H9 (cell line): ENCODE data around the gene SPNS3. TPM values are rescaled to one million over a fixed set of nuclear protein-coding genes. Genes with fewer than 3 reads are reported as not detected.

Source experiments
- DNase-seq: peaks from one replicate; pipeline ENCODE4 v3.0.0-alpha.2; 2017
- H2AFZ ChIP-seq: one replicate; pipeline ENCODE4 v1.6.1; 2013; ENCODE audit warnings: mild to moderate bottlenecking, low read length, control low read depth, moderate library complexity
- H2AK5ac ChIP-seq: 2 replicates; pipeline ENCODE4 v1.6.1; 2013; ENCODE audit warnings: low read length, control low read depth, mixed read lengths; ENCODE audit not compliant: insufficient read length
- H2BK120ac ChIP-seq: one replicate; pipeline ENCODE4 v1.6.1; 2013; ENCODE audit warnings: low read depth, mild to moderate bottlenecking, low read length, control low read depth, inconsistent platforms; ENCODE audit not compliant: poor library complexity, severe bottlenecking
- H2BK12ac ChIP-seq: 2 replicates; pipeline ENCODE4 v1.6.1; 2013; ENCODE audit warnings: low read length, control low read depth, mixed read lengths, low read depth; ENCODE audit not compliant: insufficient read length
- H2BK15ac ChIP-seq: 2 replicates; pipeline ENCODE4 v1.6.1; 2013; ENCODE audit warnings: low read depth, low read length, control low read depth
- H2BK20ac ChIP-seq: one replicate; pipeline ENCODE4 v1.6.1; 2013; ENCODE audit warnings: low read depth, mild to moderate bottlenecking, low read length, control low read depth, inconsistent platforms; ENCODE audit not compliant: poor library complexity, severe bottlenecking
- H2BK5ac ChIP-seq: 2 replicates; pipeline ENCODE4 v1.6.1; 2013; ENCODE audit warnings: low read length, control low read depth, mixed read lengths; ENCODE audit not compliant: insufficient read length
- H3K14ac ChIP-seq: 2 replicates; pipeline ENCODE4 v1.6.1; 2013; ENCODE audit warnings: low read length, control low read depth; ENCODE audit not compliant: insufficient read depth
- H3K18ac ChIP-seq: 2 replicates; pipeline ENCODE4 v1.6.1; 2013; ENCODE audit warnings: low read depth, mild to moderate bottlenecking, mixed read lengths, low read length, control low read depth; ENCODE audit not compliant: insufficient read length
- H3K23ac ChIP-seq: 2 replicates; pipeline ENCODE4 v1.6.1; 2013; ENCODE audit warnings: low read length, control low read depth, mixed read lengths, low read depth; ENCODE audit not compliant: insufficient read length
- H3K23me2 ChIP-seq: 2 replicates; pipeline ENCODE4 v1.6.1; 2013; ENCODE audit warnings: low read depth, mild to moderate bottlenecking, mixed read lengths, low read length, control low read depth; ENCODE audit not compliant: insufficient read length, poor library complexity, severe bottlenecking
- H3K27ac ChIP-seq: 2 replicates; pipeline ENCODE4 v1.5.1; 2013; ENCODE audit warnings: low read length, control low read depth, mixed read lengths, low read depth; ENCODE audit not compliant: insufficient read length
- H3K27me3 ChIP-seq: 2 replicates; pipeline ENCODE4 v1.6.1; 2013; ENCODE audit warnings: low read length, control low read depth, inconsistent platforms; ENCODE audit not compliant: insufficient read depth
- H3K4ac ChIP-seq: 2 replicates; pipeline ENCODE4 v1.6.1; 2013; ENCODE audit warnings: low read depth, mild to moderate bottlenecking, control low read depth, inconsistent platforms, low read length, moderate library complexity
- H3K4me1 ChIP-seq: 2 replicates; pipeline ENCODE4 v1.6.1; 2013; ENCODE audit warnings: low read length, control low read depth, inconsistent platforms; ENCODE audit not compliant: insufficient read depth
- H3K4me2 ChIP-seq: 2 replicates; pipeline ENCODE4 v1.6.1; 2013; ENCODE audit warnings: low read length, control low read depth, mixed read lengths; ENCODE audit not compliant: insufficient read length, insufficient read depth
- H3K56ac ChIP-seq: 2 replicates; pipeline ENCODE4 v1.6.1; 2013; ENCODE audit warnings: low read depth, mild to moderate bottlenecking, mixed read lengths, low read length, control low read depth; ENCODE audit not compliant: insufficient read length
- H3K79me1 ChIP-seq: 2 replicates; pipeline ENCODE4 v1.6.1; 2013; ENCODE audit warnings: low read depth, mild to moderate bottlenecking, moderate library complexity, low read length, control low read depth, inconsistent platforms; ENCODE audit not compliant: insufficient read depth, poor library complexity, severe bottlenecking
- H3K79me2 ChIP-seq: 2 replicates; pipeline ENCODE4 v1.6.1; 2013; ENCODE audit warnings: low read length, control low read depth, inconsistent platforms; ENCODE audit not compliant: insufficient read depth
- H3K9ac ChIP-seq: 2 replicates; pipeline ENCODE4 v1.6.1; 2013; ENCODE audit warnings: low read length, control low read depth, mixed read lengths; ENCODE audit not compliant: insufficient read length; ENCODE audit errors: extremely low read depth
- H3K9me3 ChIP-seq: one replicate; pipeline ENCODE4 v1.6.1; 2013; ENCODE audit warnings: low read depth, low read length, inconsistent platforms; ENCODE audit not compliant: control insufficient read depth
- H3T11ph ChIP-seq: one replicate; pipeline ENCODE4 v1.6.1; 2013; ENCODE audit warnings: mild to moderate bottlenecking, low read length, control low read depth, inconsistent platforms
- H4K20me1 ChIP-seq: one replicate; pipeline ENCODE4 v1.6.1; 2013; ENCODE audit not compliant: control insufficient read depth, insufficient read length, insufficient read depth
- H4K5ac ChIP-seq: 2 replicates; pipeline ENCODE4 v1.6.1; 2013; ENCODE audit warnings: low read depth, mild to moderate bottlenecking, mixed read lengths, low read length, control low read depth; ENCODE audit not compliant: insufficient read length
- H4K8ac ChIP-seq: replicated peaks from 2 replicates; pipeline ENCODE4 v1.6.1; 2013; ENCODE audit warnings: low read length, control low read depth, mixed read lengths, low read depth; ENCODE audit not compliant: insufficient read length
- H4K91ac ChIP-seq: 2 replicates; pipeline ENCODE4 v1.6.1; 2013; ENCODE audit warnings: low read depth, mild to moderate bottlenecking, moderate library complexity, mixed read lengths, low read length, control low read depth; ENCODE audit not compliant: insufficient read length
- H3K27ac Mint-ChIP-seq, 3 experiments: 2 replicates in 2 of 3; 3 replicates in 1 of 3; pipeline ENCODE4 v1.8.0; 2020 to 2021; ENCODE audit warnings: mixed read lengths in 3 of 3, mild to moderate bottlenecking in 1 of 3, moderate library complexity in 1 of 3
- H3K27me3 Mint-ChIP-seq: 2 replicates; pipeline ENCODE4 v1.8.0; 2021; ENCODE audit warnings: low read depth, mild to moderate bottlenecking, moderate library complexity, mixed read lengths
- H3K36me3 Mint-ChIP-seq, 3 experiments: 2 replicates in 2 of 3; 3 replicates in 1 of 3; pipeline ENCODE4 v1.8.0; 2020 to 2021; ENCODE audit warnings: low read depth in 3 of 3, mixed read lengths in 3 of 3; ENCODE audit not compliant: insufficient read depth in 1 of 3
- H3K4me1 Mint-ChIP-seq, 2 experiments: 2 replicates each; pipeline ENCODE4 v1.8.0; 2020; ENCODE audit warnings: mixed read lengths in 2 of 2
- H3K4me3 Mint-ChIP-seq, 2 experiments: 2 replicates in 1 of 2; 3 replicates in 1 of 2; pipeline ENCODE4 v1.8.0; 2020 to 2021; ENCODE audit warnings: mild to moderate bottlenecking in 2 of 2, mixed read lengths in 2 of 2, moderate library complexity in 1 of 2
- H3K9me3 Mint-ChIP-seq, 2 experiments: 2 replicates in 1 of 2; 3 replicates in 1 of 2; pipeline ENCODE4 v1.8.0; 2020; ENCODE audit warnings: mild to moderate bottlenecking in 2 of 2, mixed read lengths in 2 of 2, moderate library complexity in 1 of 2
- WGBS: extraction: QIAGEN DNeasy Blood & Tissue Kit; methylation state at CpG from one replicate; pipeline ENCODE4 v1.1.7; 2013; ENCODE audit warnings: missing lambda C conversion rate, low lambda C conversion rate, mixed read lengths; ENCODE audit not compliant: insufficient read length; ENCODE audit errors: extremely low coverage; 5-methylcytosine and 5-hydroxymethylcytosine counted together
- total RNA-seq: library from RNA; stranded (reverse); gene quantifications from 2 replicates; pipeline ENCODE4 v1.2.1, GENCODE V29; 2021
- TF ChIP-seq, protein P1 (sequence below): fragments of 200-600 bp; sonication (generic); conservative IDR thresholded peaks from 3 replicates; pipeline ENCODE4 v1.8.0; 2021; ENCODE audit warnings: antibody characterized with exemption, mild to moderate bottlenecking

SPNS3 gene
- total RNA-seq, 1 experiment from 2014 or later: not detected

DNA sequence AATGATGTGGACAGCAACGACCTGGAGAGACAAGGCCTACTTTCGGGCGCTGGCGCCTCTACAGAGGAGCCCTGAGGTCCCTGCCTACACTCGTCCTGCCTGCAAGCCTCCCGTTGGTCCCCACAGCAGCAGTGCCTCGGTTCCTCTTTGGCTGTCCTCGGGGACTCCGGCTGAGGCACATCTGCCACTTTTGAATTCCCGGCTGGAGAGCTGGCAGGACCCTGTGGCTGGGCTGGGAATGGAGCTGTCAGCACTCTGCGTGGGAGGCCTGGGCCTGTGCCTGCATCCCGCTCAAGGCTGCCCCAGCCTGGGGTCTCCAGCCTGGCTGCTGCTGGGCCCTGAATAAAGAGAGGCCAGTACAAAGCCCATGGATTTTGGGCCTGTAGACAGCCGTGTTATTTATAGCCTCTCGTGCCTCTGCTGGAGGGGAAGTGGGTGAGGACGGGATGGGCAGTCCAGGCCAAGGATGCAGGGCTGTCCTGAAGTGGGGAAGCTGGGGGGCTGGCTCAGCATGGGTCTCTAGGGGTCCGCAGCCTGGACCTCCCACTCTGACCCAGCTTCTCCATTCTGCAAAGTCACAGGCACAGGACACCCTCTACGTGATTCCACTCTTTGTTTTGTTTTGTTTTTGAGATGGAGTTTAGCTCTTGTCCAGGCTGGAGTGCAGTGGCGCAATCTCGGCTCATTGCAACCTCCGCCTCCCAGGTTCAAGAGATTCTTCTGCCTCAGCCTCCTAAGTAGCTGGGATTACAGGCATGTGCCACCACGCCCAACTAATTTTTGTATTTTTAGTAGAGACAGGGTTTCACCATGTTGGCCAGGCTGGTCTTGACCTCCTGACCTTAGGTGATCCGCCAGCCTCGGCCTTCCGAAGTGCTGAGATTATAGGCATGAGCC lies 54.3 kb downstream of the SPNS3 start:
- Histone ChIP-seq H3K9me3 (no peaks in the 10 kb centered on the region), H3K23me2 (no peaks in the 10 kb centered on the region), H3K4ac (no peak overlapping the region), H3K18ac (no peak overlapping the region), H2AFZ (no peak overlapping the region), H4K20me1 (peaks cover 1% of the 10 kb centered on the region), H3K27me3 (no peaks in the 10 kb centered on the region), H2BK20ac (no peak overlapping the region), H3K9ac (no peak overlapping the region), H3K4me1 (no peaks in the 10 kb centered on the region), H2AK5ac (no peak overlapping the region), H3K79me2 (no peaks in the 10 kb centered on the region), H2BK120ac (no peak overlapping the region), H2BK12ac (no peak overlapping the region), H4K91ac (no peak overlapping the region), H3K79me1 (no peaks in the 10 kb centered on the region), H3K56ac (no peak overlapping the region), H3K4me2 (no peak overlapping the region), H4K8ac (no peak overlapping the region), H2BK15ac (no peak overlapping the region), H3K23ac (no peak overlapping the region), H3K27ac (no peak overlapping the region), H4K5ac (no peak overlapping the region), H3K14ac (no peak overlapping the region), H3T11ph (no peak overlapping the region), H2BK5ac (no peak overlapping the region)
- no CpG with 5 or more reads among the region's 24 CpGs for WGBS
- no peak overlapping the region for H3K4me3 Mint-ChIP-seq
- no peaks in the 10 kb centered on the region; a peak in 3 of 5 replicates for H3K9me3 Mint-ChIP-seq
- H3K27me3 Mint-ChIP-seq: peaks cover 5% of the 10 kb centered on the region
- H3K27ac Mint-ChIP-seq: no peak overlapping the region
- no peaks in the 10 kb centered on the region for H3K36me3 Mint-ChIP-seq
- TF ChIP-seq, protein P1, sequence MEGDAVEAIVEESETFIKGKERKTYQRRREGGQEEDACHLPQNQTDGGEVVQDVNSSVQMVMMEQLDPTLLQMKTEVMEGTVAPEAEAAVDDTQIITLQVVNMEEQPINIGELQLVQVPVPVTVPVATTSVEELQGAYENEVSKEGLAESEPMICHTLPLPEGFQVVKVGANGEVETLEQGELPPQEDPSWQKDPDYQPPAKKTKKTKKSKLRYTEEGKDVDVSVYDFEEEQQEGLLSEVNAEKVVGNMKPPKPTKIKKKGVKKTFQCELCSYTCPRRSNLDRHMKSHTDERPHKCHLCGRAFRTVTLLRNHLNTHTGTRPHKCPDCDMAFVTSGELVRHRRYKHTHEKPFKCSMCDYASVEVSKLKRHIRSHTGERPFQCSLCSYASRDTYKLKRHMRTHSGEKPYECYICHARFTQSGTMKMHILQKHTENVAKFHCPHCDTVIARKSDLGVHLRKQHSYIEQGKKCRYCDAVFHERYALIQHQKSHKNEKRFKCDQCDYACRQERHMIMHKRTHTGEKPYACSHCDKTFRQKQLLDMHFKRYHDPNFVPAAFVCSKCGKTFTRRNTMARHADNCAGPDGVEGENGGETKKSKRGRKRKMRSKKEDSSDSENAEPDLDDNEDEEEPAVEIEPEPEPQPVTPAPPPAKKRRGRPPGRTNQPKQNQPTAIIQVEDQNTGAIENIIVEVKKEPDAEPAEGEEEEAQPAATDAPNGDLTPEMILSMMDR: no peak
- peaks cover 13 to 17% of the 10 kb centered on the region in 2 experiments for H3K4me1 Mint-ChIP-seq
- no peak for DNase-seq
